Calu3 (cell line): ENCODE data around the gene COX7A2. TPM values are rescaled to one million over a fixed set of nuclear protein-coding genes. Genes with fewer than 3 reads are reported as not detected.

ENCODE experiments used
- Bru-seq: library from RNA; stranded (reverse); fragments of 400-500 nt; gene quantifications from one replicate; lab custom pipeline; 2021; lab: Mats Ljungman, UMichigan
- BruChase-seq, 2 experiments: library from RNA; stranded (reverse); fragments of 400-500 nt; gene quantifications; one replicate each; lab custom pipeline; 2021; lab: Mats Ljungman, UMichigan
- BruUV-seq: library from RNA; stranded (reverse); fragments of 400-500 nt; replicated peaks from 2 replicates; lab custom pipeline; 2021; lab: Mats Ljungman, UMichigan
- CTCF ChIA-PET: fragments of 300-600 bp; sonication (Branson Sonifier 250); formaldehyde crosslinking; loops from one replicate; lab custom pipeline; 2022; ENCODE audit warnings: antibody characterized with exemption; lab: Charles Lee
- DNase-seq: peaks from one replicate; pipeline ENCODE4 v3.0.0; 2022
- H3K27ac Mint-ChIP-seq: one replicate; pipeline ENCODE4 v1.8.0; 2022; ENCODE audit warnings: mixed read lengths; ENCODE audit not compliant: unreplicated experiment
- H3K27me3 Mint-ChIP-seq: one replicate; pipeline ENCODE4 v1.8.0; 2022; ENCODE audit warnings: mixed read lengths; ENCODE audit not compliant: unreplicated experiment
- H3K36me3 Mint-ChIP-seq: one replicate; pipeline ENCODE4 v1.8.0; 2022; ENCODE audit warnings: mild to moderate bottlenecking, moderate library complexity, mixed read lengths; ENCODE audit not compliant: insufficient read depth, unreplicated experiment
- H3K4me1 Mint-ChIP-seq: one replicate; pipeline ENCODE4 v1.8.0; 2022; ENCODE audit warnings: mild to moderate bottlenecking, low read depth, mixed read lengths; ENCODE audit not compliant: unreplicated experiment
- H3K4me3 Mint-ChIP-seq: one replicate; pipeline ENCODE4 v1.8.0; 2022; ENCODE audit warnings: mild to moderate bottlenecking, low read depth, moderate library complexity, mixed read lengths; ENCODE audit not compliant: unreplicated experiment
- H3K9me3 Mint-ChIP-seq: one replicate; pipeline ENCODE4 v1.8.0; 2022; ENCODE audit warnings: low read depth, mixed read lengths; ENCODE audit not compliant: unreplicated experiment
- CTCF ChIP-seq: fragments of 200-600 bp; IDR thresholded peaks from one replicate; pipeline ENCODE4 v1.8.0; 2022; ENCODE audit warnings: antibody characterized with exemption; ENCODE audit not compliant: unreplicated experiment
- intact Hi-C: fragments of 100-400 bp; cut with micrococcal nuclease; formaldehyde crosslinking; loops from one replicate; pipeline ENCODE4 v1.10.0; 2022; ENCODE audit not compliant: unreplicated experiment
- long read RNA-seq: library from polyadenylated mRNA; stranded (forward); transcript quantifications from one replicate; pipeline ENCODE4 v2.0.0, GENCODE V29; 2022
- total RNA-seq: library from RNA; stranded (reverse); gene quantifications from 2 replicates; pipeline ENCODE4 v1.2.3, GENCODE V29; 2022

The COX7A2 gene
- 441 and 459 TPM in 2 replicates for total RNA-seq
- Bru-seq, nascent RNA = percentile 91 among the genes with signal in this experiment
- percentile 96 among the genes with signal in this experiment for BruChase-seq, experiment 1, labeled RNA remaining after a 6-hour chase
- percentile 94 among the genes with signal in this experiment for BruChase-seq, experiment 2, labeled RNA remaining after a 2-hour chase
- long read RNA-seq, transcript COX7A2-202 (4 exons, 773 nt) = major isoform, 592 of 631 reads
- long read RNA-seq, transcript COX7A2-206 (3 exons, 325 nt) = minor isoform, 14 of 631 reads
- long read RNA-seq, partial matches to known transcripts = 8 of 631 reads
- long read RNA-seq, other reads (novel, unspliced or antisense) = 13 of 631 reads

GRCh38 chr6:75243333-75244062 lies at the start of gene COX7A2:
Gene COX7A2 (minus strand): TSS chr6:75243801. CDS start chr6:75243734, 67 bp downstream.
- intact Hi-C loops = no loop called here
- no peak for TF ChIP-seq CTCF
- H3K27me3 Mint-ChIP-seq = no peaks in the 10 kb centered on the region
- peak; percentile 87 for DNase-seq
- H3K4me1 Mint-ChIP-seq = peaks cover 8% of the 10 kb centered on the region
- H3K36me3 Mint-ChIP-seq = peaks cover 49% of the 10 kb centered on the region
- CTCF ChIA-PET = interaction anchor here (1.3 kb wide), 1 partner anchor 35 kb away, joined by 5 read pairs; no protein-coding TSS in a partner anchor
- peak within 1 kb of the TSS; percentile 92 for H3K27ac Mint-ChIP-seq
- BruUV-seq = TSS peak; percentile 64
- peak within 1 kb of the TSS; percentile 85 for H3K4me3 Mint-ChIP-seq
- H3K9me3 Mint-ChIP-seq = no peaks in the 10 kb centered on the region

- H3K4me1 Mint-ChIP-seq = peaks cover 2% of the 10 kb centered on the region
- no peaks in the 10 kb centered on the region for H3K9me3 Mint-ChIP-seq
- no TSS peak for BruUV-seq
- no peak for DNase-seq
- H3K36me3 Mint-ChIP-seq = no peaks in the 10 kb centered on the region
- H3K27me3 Mint-ChIP-seq = no peaks in the 10 kb centered on the region
- no peak overlapping the region for H3K27ac Mint-ChIP-seq
- intact Hi-C loops = no loop called here
- no peak overlapping the region for H3K4me3 Mint-ChIP-seq
- TF ChIP-seq CTCF = no peak
- CTCF ChIA-PET = no interaction called here
These were observed 49.0 kb upstream of the COX7A2 start for GRCh38 chr6:75292555-75292954.

GRCh38 chr6:75291744-75292143 lies 48.1 kb upstream of the COX7A2 start:
- no peak for TF ChIP-seq CTCF
- no peak overlapping the region for H3K27ac Mint-ChIP-seq

GRCh38 chr6:75291331-75291730 lies 47.7 kb upstream of the COX7A2 start:
- intact Hi-C loops = no loop called here
- Mint-ChIP-seq H3K4me1 (peaks cover 13% of the 10 kb centered on the region), H3K27me3 (no peaks in the 10 kb centered on the region), H3K36me3 (no peaks in the 10 kb centered on the region), H3K4me3 (no peak overlapping the region), H3K9me3 (no peaks in the 10 kb centered on the region), H3K27ac (no peak overlapping the region)
- TF ChIP-seq CTCF = no peak
- BruUV-seq = no TSS peak
- CTCF ChIA-PET = no interaction called here
- DNase-seq = no peak

More at GRCh38 chr6:75291744-75292143, 48.1 kb upstream of the COX7A2 start:
- Mint-ChIP-seq H3K4me1 (peaks cover 10% of the 10 kb centered on the region), H3K27me3 (no peaks in the 10 kb centered on the region), H3K4me3 (no peak overlapping the region), H3K9me3 (no peaks in the 10 kb centered on the region), H3K36me3 (no peaks in the 10 kb centered on the region)
- CTCF ChIA-PET = no interaction called here
- no TSS peak for BruUV-seq
- DNase-seq = no peak
- intact Hi-C loops = no loop called here
